GM18505 (cell line): ENCODE data around the gene KRTAP10-12.

ENCODE experiments used
- ATAC-seq: cut with Tn5 transposase; IDR thresholded peaks from one replicate; pipeline ENCODE4 v1.9.1; 2021; ENCODE audit not compliant: unreplicated experiment
- POLR2A ChIP-seq: IDR thresholded peaks from 4 replicates; pipeline ENCODE4 v1.6.1; 2011; ENCODE audit warnings: borderline replicate concordance; ENCODE audit not compliant: insufficient read depth, insufficient read length; ENCODE audit errors: extremely low read depth

The KRTAP10-12 gene

DNA sequence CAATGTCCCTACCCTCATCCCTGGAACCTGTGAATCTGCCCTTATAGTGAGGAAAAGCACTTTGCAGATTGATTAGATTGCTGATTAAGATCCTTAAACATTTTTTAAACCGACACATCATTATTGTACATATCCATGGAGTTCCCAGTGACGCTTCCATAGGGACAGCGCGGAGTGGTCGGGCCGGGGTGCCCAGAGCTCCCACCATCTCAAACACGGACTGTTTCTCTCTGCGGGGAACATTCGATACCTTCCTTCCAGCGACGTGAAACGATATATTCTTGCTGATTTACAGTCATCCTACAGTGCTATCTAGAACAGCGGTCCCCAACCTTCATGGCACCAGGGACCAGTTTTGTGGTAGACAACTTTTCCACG is 4.0 kb downstream of the KRTAP10-12 start:
- no peak for TF ChIP-seq POLR2A
- no peak for ATAC-seq

DNA sequence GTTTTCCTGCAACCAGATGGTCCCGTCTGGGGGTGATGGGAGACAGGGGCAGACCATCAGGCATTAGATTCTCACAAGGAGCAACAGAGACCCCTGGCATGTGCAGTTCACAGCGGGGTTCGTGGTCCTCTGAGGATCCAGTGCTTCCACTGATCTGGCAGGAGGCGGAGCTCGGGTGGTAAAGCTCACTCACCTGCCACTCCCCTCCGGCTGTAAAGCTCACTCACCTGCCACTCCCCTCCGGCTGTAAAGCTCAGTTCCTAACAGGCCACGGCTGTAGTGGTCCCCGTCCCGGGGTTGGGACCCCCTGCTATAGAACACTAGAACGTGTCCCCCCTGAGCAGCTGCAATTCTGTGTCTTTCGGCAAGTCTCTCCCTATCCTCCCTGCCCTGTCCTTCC is 4.6 kb downstream of the KRTAP10-12 start:
- ATAC-seq = no peak
- no peak for TF ChIP-seq POLR2A

DNA sequence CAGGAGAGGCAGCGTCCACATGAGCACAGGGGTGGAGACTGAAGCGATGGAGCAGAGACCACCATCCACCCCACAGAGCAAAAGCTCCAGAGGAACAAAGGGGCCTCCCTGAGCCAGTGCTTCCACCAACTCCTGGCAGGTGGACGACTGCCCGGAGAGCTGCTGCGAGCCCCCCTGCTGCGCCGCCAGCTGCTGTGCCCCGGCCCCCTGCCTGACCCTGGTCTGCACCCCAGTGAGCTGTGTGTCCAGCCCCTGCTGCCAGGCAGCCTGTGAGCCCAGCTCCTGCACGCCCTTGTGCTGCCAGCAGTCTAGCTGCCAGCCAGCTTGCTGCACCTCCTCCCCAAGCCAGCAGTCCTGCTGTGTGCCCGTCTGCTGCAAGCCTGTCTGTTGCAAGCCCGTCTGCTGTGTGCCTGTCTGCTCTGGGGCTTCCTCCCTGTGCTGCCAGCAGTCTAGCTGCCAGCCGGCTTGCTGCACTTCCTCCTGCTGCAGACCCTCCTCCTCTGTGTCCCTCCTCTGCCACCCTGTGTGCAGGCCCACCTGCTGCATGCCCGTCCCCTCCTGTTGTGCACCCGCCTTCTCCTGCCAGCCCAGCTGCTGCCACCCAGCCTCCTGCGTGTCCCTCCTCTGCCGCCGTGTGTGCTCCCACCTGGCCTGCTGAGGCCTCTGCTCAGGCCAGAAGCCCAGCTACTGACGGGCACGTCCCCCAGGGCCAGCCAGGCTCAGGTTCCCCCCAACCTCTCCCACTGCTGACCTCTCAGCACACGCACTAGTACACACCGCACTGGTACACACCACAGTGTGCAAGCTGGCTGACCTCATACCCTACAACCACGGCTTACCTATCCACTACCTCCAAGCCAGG is 5.4 kb downstream of the KRTAP10-12 start:
- no peak for ATAC-seq
- no peak for TF ChIP-seq POLR2A

DNA sequence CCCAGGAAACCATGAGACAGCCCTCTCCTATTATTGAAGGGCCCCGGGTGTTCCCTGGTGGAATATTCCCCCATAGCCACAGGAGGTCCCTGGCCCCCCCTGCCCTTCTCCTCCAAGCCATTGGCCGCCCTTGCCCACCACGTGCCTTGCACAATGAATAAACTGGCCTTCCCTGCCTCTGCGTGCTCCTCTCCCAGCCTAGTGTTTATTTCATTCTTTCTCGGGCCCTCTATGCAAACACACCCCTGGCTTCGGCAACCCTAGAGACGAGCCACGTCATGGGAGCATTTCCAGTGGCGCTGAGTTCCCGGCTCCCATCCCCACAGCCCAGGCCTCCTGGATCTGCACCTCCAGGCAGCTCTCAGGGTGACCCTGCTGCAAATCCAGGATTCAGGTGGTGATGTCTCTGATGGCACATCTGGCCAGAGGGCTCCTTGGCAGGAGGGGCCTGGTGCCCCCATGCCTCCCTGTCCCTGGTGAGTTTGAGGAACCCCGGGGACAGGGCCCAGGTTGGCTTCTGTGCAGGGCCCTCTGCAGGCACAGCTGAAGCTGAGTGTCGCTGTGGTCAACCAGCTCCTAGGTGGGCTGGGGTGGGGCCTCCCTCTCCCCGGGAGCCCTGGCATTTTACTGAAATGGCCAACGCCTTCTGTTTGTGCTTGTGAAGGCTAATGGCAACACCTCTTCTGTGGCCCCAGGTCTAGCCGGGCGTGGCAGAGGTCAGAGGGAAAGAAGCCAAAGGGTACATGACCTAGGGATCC is 6.2 kb downstream of the KRTAP10-12 start:
- no peak for TF ChIP-seq POLR2A

DNA sequence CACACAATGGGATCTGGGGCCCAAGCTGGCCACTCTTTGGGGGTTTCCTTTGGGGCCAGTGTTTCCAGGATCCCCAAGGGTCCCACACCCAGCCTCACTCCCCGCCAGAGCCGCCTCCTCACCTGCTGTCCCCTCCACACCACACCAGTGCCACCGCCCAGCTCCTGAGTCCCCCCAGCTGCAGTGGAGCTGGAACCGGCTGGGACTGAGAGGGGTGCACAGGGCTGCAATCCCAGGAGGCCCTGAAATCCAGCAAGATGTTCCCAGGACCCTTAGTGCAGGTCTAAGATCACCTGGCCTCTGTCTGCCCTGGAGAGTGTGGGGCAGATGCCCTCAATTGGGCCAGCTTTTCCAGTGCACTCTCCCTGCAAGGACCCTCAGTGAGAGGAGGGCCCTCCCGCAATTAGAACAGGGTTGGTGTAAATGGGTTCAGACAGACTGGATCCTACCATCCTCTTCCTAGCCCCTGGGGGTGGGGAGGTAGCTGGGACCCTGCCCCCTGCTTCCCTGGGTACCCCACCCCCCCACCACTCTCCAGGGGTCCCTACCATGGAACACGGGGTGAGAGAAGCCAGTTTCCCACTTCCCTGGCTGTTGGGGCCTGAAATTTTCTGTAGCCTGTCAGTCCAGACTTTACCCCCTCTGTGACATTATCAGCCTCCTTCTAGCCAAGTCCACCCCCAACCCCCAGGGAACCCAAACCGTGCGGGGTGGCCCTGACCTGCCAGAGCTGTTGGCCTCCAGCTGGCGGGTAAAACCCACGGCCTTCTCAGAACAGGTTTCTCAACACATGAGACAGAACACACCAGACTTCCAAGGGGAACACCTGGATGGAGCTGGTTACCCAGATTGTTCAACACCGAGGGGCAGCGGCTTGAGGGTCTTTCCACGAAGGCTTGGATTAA is 7.0 kb downstream of the KRTAP10-12 start:
- no peak for TF ChIP-seq POLR2A
- ATAC-seq = no peak

More for the DNA sequence above, 6.2 kb downstream of the KRTAP10-12 start:
- ATAC-seq = no peak

DNA sequence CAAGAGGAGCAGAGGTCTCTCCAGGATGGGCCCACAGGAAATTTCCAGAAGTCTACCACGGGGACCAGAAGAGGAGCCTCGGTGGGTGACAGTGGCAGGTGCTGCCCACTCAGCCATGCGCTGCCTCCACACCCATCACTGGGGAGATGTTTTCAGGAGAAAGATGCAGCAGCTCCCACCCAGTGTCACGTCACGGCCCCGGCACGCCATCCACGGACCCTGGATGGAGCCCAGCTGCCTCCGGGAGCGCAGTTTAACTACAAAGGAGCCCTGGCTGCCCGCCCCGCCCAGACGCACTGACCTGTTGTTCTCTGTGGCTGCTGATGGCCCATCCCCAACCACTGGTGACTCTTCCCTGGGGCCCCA is 7.6 kb downstream of the KRTAP10-12 start:
- no peak for TF ChIP-seq POLR2A
- no peak for ATAC-seq

DNA sequence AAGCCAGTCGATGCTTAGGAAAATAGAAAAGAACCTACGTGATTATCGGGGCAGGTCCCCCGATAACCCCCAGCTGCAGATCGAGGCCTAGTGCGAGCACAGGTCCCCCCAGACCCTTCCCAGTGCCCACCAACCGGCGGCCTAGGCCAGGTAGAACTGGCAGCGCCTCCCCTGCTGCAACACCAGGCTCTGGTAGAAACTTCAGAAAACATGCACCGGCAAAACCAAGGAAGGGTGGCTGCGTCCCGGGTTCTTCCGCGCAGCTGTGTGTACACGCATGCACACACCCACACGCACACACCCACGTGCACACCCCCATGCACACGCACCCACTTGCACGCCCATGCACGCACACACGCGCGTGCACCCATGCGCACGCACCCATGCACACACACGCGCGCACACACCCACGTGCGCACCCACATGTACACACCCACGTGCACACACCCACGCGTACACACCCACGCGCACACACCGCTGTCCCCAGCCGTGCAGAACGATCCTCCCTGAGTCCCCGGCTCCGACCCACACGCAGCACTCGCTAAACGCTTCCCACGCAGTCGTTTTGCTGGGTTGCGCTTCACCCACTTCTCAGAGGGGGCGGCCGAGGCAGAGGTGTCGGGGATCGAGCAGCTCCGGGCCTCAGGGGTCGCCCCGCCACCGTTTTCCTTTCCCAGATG is 9.2 kb downstream of the KRTAP10-12 start:
- TF ChIP-seq POLR2A = no peak

DNA sequence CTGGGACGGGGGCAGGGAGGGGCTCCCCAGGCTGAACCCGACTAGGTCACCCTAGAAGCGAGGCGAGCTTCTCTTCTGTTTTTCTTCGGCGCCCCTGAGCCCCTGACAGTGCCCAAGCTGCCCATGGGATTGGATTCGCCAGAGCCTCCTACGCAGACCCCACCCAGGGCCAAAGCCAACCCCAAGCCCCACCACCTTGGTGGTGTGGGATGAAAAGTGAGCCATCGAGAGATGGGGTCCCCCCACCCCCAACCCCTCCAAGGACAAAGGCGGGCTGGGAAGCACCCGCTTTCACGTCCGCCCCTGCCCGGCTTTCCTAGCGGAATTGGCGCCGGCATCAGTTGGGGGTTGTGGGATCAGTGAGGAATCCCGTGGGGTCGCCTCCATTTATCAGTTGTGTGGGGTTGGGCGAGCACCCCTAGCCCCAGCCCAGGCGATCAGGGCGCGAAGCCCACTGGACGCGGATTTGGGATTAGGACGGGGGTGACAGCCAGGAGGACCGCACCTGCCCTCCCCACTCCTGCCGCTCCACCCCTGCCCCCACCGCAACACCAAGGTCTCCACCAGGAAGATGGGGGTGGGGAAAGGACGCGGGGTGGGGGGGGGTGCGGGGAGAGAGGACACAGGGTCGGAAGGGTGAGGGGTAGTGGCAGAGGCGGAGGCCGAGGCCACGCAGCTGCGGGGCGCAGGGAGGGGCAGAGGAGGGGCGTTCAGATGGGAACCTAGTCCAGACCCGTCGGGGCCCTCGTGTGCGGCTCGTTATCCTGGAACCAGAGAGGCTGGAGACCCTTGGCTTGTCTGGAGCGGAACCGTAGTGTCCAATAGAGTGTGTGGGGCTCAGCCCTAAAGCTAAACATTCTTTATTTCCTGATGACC is 10.0 kb downstream of the KRTAP10-12 start:
- TF ChIP-seq POLR2A = no peak
- no peak for ATAC-seq

More for the DNA sequence above, 9.2 kb downstream of the KRTAP10-12 start:
- ATAC-seq = no peak

DNA sequence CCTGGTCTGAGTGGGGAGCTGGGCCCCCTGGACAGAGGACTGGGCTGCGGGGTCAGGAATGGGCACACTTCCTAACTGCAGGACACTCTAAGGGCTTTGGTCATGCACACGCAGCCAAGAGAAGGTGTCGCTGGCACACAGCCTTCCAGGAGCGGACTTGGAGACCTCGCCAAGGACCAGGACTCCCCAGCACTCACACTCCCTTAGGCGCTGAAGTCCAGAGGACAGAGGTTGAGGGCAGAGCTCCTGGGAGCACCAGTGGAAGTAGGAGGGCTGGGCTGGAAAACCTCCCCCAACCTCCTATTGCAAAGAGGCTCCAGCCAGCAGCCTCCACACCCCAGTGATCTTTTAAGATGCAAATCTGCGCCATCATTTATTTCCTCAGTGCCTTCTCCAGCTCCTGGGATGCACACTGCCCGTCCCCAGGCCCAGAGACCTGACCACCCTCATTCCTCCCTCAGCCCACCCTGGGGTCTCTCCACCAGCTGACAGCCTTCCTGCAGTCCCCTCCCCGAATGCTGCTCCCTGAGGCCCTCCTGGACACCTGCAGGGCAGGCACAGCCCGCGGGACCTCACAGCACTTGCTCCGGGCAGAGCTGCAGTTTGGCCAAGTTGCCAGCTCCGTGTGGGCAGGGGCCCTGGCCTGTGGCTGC is 11.4 kb downstream of the KRTAP10-12 start:
- TF ChIP-seq POLR2A = no peak
- ATAC-seq = no peak

DNA sequence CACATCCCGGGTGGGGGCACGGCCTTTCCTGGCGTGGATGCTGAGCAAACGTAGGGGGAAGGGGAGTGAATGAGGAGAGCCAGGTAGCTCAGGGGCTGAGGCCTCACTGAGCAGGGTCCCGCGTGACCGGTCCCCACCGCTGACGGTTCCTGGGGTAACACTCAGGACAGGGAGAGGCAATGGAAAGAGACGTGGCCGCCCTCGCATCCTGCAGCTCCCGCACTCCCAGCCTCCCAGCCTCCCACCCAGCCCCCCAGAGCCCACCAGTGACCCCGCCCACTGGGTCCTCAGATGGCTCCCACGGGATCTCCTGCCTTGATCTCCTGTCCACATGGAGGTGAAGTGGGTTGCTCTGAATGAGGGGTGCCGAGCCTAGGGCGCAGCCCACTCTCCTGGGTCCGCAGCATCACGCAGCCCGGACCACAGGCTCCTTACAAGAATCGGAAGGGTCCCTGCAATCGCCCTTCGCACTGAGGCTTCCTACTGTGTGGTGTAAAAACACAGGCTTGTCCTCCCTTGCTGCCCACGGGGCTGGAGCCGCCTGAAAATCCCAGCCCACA is 12.0 kb downstream of the KRTAP10-12 start:
- no peak for TF ChIP-seq POLR2A
- no peak for ATAC-seq
